ENCODE measurements around the gene CACNA1B. TPM values are rescaled to one million over a fixed set of nuclear protein-coding genes. Genes with fewer than 3 reads are reported as not detected.

CACNA1B gene
- polyA plus RNA-seq, 1 of the 3 experiments (the other 2 are of a cell fraction) = 0.03 TPM

- Histone ChIP-seq H4K20me1 (ENCODE audit: insufficient read depth) (no peaks in the 10 kb centered on the region), H3K9me2 (no peaks in the 10 kb centered on the region), H3K4me3 (ENCODE audit: low read depth in 2 of 2, low read length in 1 of 2) (no peak overlapping the region), H2AFZ (ENCODE audit: low read depth) (no peak overlapping the region), H3K9ac (no peak overlapping the region), H3K36me3 (replicated peaks in 1 of 2; ENCODE audit: control insufficient read depth in 1 of 2, insufficient read depth in 2 of 2, low read length in 1 of 2) (no peaks in the 10 kb centered on the region), H3K27ac (ENCODE audit: low read depth in 2 of 2, low read length in 1 of 2) (no peak overlapping the region), H3F3A (replicated peaks; ENCODE audit: insufficient read depth) (no peaks in the 10 kb centered on the region), H3K4me2 (no peak overlapping the region), H3K9me3 (no peaks in the 10 kb centered on the region), H3K27me3 (ENCODE audit: insufficient read depth) (no peaks in the 10 kb centered on the region), H3K79me2 (ENCODE audit: insufficient read depth) (no peaks in the 10 kb centered on the region), H3K4me1 (ENCODE audit: control insufficient read depth in 1 of 2, insufficient read depth in 2 of 2, low read depth in 1 of 2, low read length in 1 of 2) (peaks cover 0 to 16% of the 10 kb centered on the region in 2 experiments; a peak in 1 of 4 replicates)
- no peak for TF ChIP-seq ZBTB33 (IDR thresholded peaks at IDR 0.05; ENCODE audit: borderline replicate concordance, low read depth)
- no peak for TF ChIP-seq TAF1 (IDR thresholded peaks at IDR 0.05; ENCODE audit: borderline replicate concordance, low read depth, low read length)
- TF ChIP-seq REST (IDR thresholded peaks at IDR 0.05; ENCODE audit: low read depth, low read length) = no peak
- TF ChIP-seq RFX5 (IDR thresholded peaks at IDR 0.05; ENCODE audit: low read length) = no peak
- no peak for TF ChIP-seq TCF12 (IDR thresholded peaks at IDR 0.05)
- no peak for TF ChIP-seq RXRA (IDR thresholded peaks at IDR 0.05; ENCODE audit: borderline replicate concordance, low read depth)
- no peak for TF ChIP-seq MEF2A (IDR thresholded peaks at IDR 0.05; ENCODE audit: borderline replicate concordance, low read depth)
- no peak for TF ChIP-seq FOSL2 (IDR thresholded peaks at IDR 0.05; ENCODE audit: borderline replicate concordance, low read depth)
- no peak for TF ChIP-seq SMC3 (IDR thresholded peaks at IDR 0.05; ENCODE audit: low read depth, low read length)
- TF ChIP-seq RAD21 (IDR thresholded peaks at IDR 0.05; ENCODE audit: low read length) = no peak
- no peak for TF ChIP-seq JUND (IDR thresholded peaks at IDR 0.05)
- TF ChIP-seq NFIC (IDR thresholded peaks at IDR 0.05; ENCODE audit: borderline replicate concordance) = no peak
- TF ChIP-seq FOXM1 (IDR thresholded peaks at IDR 0.05; ENCODE audit: low read depth) = no peak
- no peak for TF ChIP-seq PBX3 (IDR thresholded peaks at IDR 0.05)
- TF ChIP-seq POLR2AphosphoS5 (IDR thresholded peaks at IDR 0.05; ENCODE audit: low read depth, low read length) = no peak
- TF ChIP-seq USF1 (IDR thresholded peaks at IDR 0.05; ENCODE audit: borderline replicate concordance, low read depth) = no peak
- no peak for TF ChIP-seq EP300 (IDR thresholded peaks at IDR 0.05; ENCODE audit: borderline replicate concordance in 1 of 2, low read depth in 1 of 2, low read length in 1 of 2)
- no peak for TF ChIP-seq FOXJ3 (CRISPR knock-in tag; IDR thresholded peaks at IDR 0.05)
- no peak for DNase-seq
- ChIA-PET CTCF (no interaction called here), POLR2A (no interaction called here)
- WGBS (ENCODE audit: low lambda C conversion rate) = 42% methylated on average over 9 of the region's 15 CpGs
Measured at GRCh38 chr9:137974746-137975526, 97.4 kb downstream of the CACNA1B start.

All from SK-N-SH (cell line).